GM23338 (cell line): Measurements from ENCODE around the gene SGK1. TPM values are rescaled to one million over a fixed set of nuclear protein-coding genes. Genes with fewer than 3 reads are reported as not detected.

Experiments
- ATAC-seq: fragments of 200-7000 bp; cut with Tn5 transposase; 3 replicates; pipeline ENCODE4 v1.9.1; 2020
- DNase-seq: peaks from one replicate; pipeline ENCODE4 v3.0.0-alpha.2; 2015; ENCODE audit warnings: low spot score
- H2AFZ ChIP-seq: fragments of 200-600 bp; sonication (generic); 2 replicates; pipeline ENCODE4 v1.8.0; 2016; ENCODE audit warnings: antibody characterized with exemption, mild to moderate bottlenecking, moderate library complexity
- H3F3A ChIP-seq: fragments of 200-600 bp; sonication (generic); replicated peaks from 2 replicates; pipeline ENCODE4 v1.8.0; 2017; ENCODE audit warnings: antibody characterized with exemption, mixed run types, low read depth
- H3K27ac ChIP-seq: fragments of 200-600 bp; sonication (generic); 2 replicates; pipeline ENCODE4 v1.6.1; 2016; ENCODE audit warnings: low read depth
- H3K27me3 ChIP-seq: fragments of 200-600 bp; sonication (generic); 2 replicates; pipeline ENCODE4 v1.8.0; 2016; ENCODE audit warnings: mild to moderate bottlenecking, mixed run types, moderate library complexity; ENCODE audit not compliant: insufficient read depth
- H3K36me3 ChIP-seq: fragments of 200-600 bp; sonication (generic); 2 replicates; pipeline ENCODE4 v1.8.0; 2016; ENCODE audit warnings: mild to moderate bottlenecking; ENCODE audit not compliant: insufficient read depth
- H3K4me1 ChIP-seq: fragments of 200-600 bp; sonication (generic); 2 replicates; pipeline ENCODE4 v1.8.0; 2016; ENCODE audit warnings: mild to moderate bottlenecking, moderate library complexity; ENCODE audit not compliant: insufficient read depth
- H3K4me2 ChIP-seq: fragments of 200-600 bp; sonication (generic); 2 replicates; pipeline ENCODE4 v1.7.1; 2017; ENCODE audit warnings: mixed run types
- H3K4me3 ChIP-seq: fragments of 200-600 bp; sonication (generic); 2 replicates; pipeline ENCODE4 v1.6.1; 2016; ENCODE audit warnings: mixed run types
- H3K79me2 ChIP-seq: fragments of 200-600 bp; sonication (generic); replicated peaks from 2 replicates; pipeline ENCODE4 v1.8.0; 2017; ENCODE audit warnings: mild to moderate bottlenecking; ENCODE audit not compliant: insufficient read depth
- H3K9me2 ChIP-seq: fragments of 200-600 bp; sonication (generic); 2 replicates; pipeline ENCODE4 v1.8.0; 2017; ENCODE audit not compliant: insufficient read depth
- H4K20me1 ChIP-seq: fragments of 200-600 bp; sonication (generic); replicated peaks from 2 replicates; pipeline ENCODE4 v1.8.0; 2017; ENCODE audit warnings: mild to moderate bottlenecking; ENCODE audit not compliant: insufficient read depth
- H3K27ac Mint-ChIP-seq: 2 replicates; pipeline ENCODE4 v1.8.0; 2020; ENCODE audit warnings: inconsistent platforms, mild to moderate bottlenecking, moderate library complexity, mixed read lengths
- H3K27me3 Mint-ChIP-seq: 3 replicates; pipeline ENCODE4 v1.8.0; 2022; ENCODE audit warnings: low read depth, mild to moderate bottlenecking, moderate library complexity, mixed read lengths, inconsistent platforms; ENCODE audit not compliant: insufficient read depth, poor library complexity
- H3K36me3 Mint-ChIP-seq: 3 replicates; pipeline ENCODE4 v1.8.0; 2021; ENCODE audit warnings: low read depth, mild to moderate bottlenecking, inconsistent platforms, moderate library complexity, mixed read lengths
- H3K4me1 Mint-ChIP-seq: 3 replicates; pipeline ENCODE4 v1.8.0; 2020; ENCODE audit warnings: mild to moderate bottlenecking, inconsistent platforms, mixed read lengths
- H3K4me3 Mint-ChIP-seq: 3 replicates; pipeline ENCODE4 v1.8.0; 2021; ENCODE audit warnings: moderate library complexity, mild to moderate bottlenecking, inconsistent platforms, mixed read lengths
- H3K9me3 Mint-ChIP-seq: 3 replicates; pipeline ENCODE4 v1.8.0; 2020; ENCODE audit warnings: moderate library complexity, mild to moderate bottlenecking, inconsistent platforms, mixed read lengths
- CREB1 ChIP-seq: fragments of 250-450 bp; sonication (Bioruptor Pico); IDR thresholded peaks from 2 replicates; pipeline ENCODE4 v1.5.0; 2020; ENCODE audit warnings: low read depth, mild to moderate bottlenecking, moderate library complexity
- CTCF ChIP-seq, 2 experiments: fragments of 200-600 bp in 1 of 2; sonication (generic) in 1 of 2; conservative IDR thresholded peaks; 2 replicates each; pipeline versions ENCODE4 v1.5.1 to v1.6.1; 2016 to 2017; ENCODE audit warnings: antibody characterized with exemption in 2 of 2, low read depth in 2 of 2, mild to moderate bottlenecking in 2 of 2, moderate library complexity in 1 of 2
- ETS1 ChIP-seq: IDR thresholded peaks from 2 replicates; pipeline ENCODE4 v1.6.1; 2016; ENCODE audit warnings: antibody characterized with exemption
- EZH2 ChIP-seq: fragments of 200-600 bp; sonication (generic); IDR thresholded peaks from one replicate; pipeline ENCODE4 v1.8.0; 2017; ENCODE audit warnings: antibody characterized with exemption, mild to moderate bottlenecking, low read depth; ENCODE audit not compliant: unreplicated experiment
- EZH2phosphoT487 ChIP-seq: fragments of 200-600 bp; sonication (generic); IDR thresholded peaks from one replicate; pipeline ENCODE4 v1.8.1; 2018; ENCODE audit warnings: antibody characterized with exemption; ENCODE audit not compliant: unreplicated experiment
- JUNB ChIP-seq: IDR thresholded peaks from one replicate; pipeline ENCODE4 v1.6.1; 2016; ENCODE audit warnings: antibody characterized with exemption; ENCODE audit not compliant: unreplicated experiment
- NANOG ChIP-seq: IDR thresholded peaks from 2 replicates; pipeline ENCODE4 v1.6.1; 2016; ENCODE audit warnings: antibody characterized with exemption, borderline replicate concordance
- POLR2AphosphoS5 ChIP-seq: IDR thresholded peaks from 2 replicates; pipeline ENCODE4 v1.6.1; 2016; ENCODE audit warnings: antibody characterized with exemption, low read depth
- REST ChIP-seq: IDR thresholded peaks from one replicate; pipeline ENCODE4 v1.6.1; 2018; ENCODE audit warnings: antibody characterized with exemption; ENCODE audit not compliant: unreplicated experiment
- STAT1 ChIP-seq: IDR thresholded peaks from one replicate; pipeline ENCODE4 v1.6.1; 2016; ENCODE audit warnings: antibody characterized with exemption; ENCODE audit not compliant: unreplicated experiment
- ZNF114 ChIP-seq: fragments of 250-450 bp; sonication (Bioruptor Pico); IDR thresholded peaks from 2 replicates; pipeline ENCODE4 v1.5.0; 2020; ENCODE audit warnings: mild to moderate bottlenecking, moderate library complexity
- ZNF331 ChIP-seq: fragments of 250-450 bp; sonication (Bioruptor Pico); IDR thresholded peaks from 2 replicates; pipeline ENCODE4 v1.5.0; 2020; ENCODE audit warnings: low read depth, mild to moderate bottlenecking, moderate library complexity
- ZNF462 ChIP-seq: fragments of 250-450 bp; sonication (Bioruptor Pico); IDR thresholded peaks from 2 replicates; pipeline ENCODE4 v1.5.0; 2020; ENCODE audit warnings: mild to moderate bottlenecking, moderate library complexity
- polyA plus RNA-seq: library from polyadenylated mRNA; unstranded; fragments of >200 nt; fragmentation: Nextera tagmentation; extraction: Ambion mirVana; gene quantifications from 2 replicates; pipeline ENCODE4 v1.2.1, GENCODE V29; 2016
- total RNA-seq: library from RNA; depleted of rRNA; stranded (reverse); fragments of >200 nt; shearing (Covaris generic); gene quantifications from 2 replicates; pipeline ENCODE4 v1.2.3, GENCODE V29; 2014

SGK1 gene
- total and polyA plus RNA-seq, 2 experiments from 2014 or later = 16.3 to 37.2 TPM

- Mint-ChIP-seq H3K4me1 (peaks cover 3% of the 10 kb centered on the region; the same call in 2 of the 3 replicates), H3K36me3 (peaks cover 40% of the 10 kb centered on the region; the same call in 2 of the 3 replicates), H3K27me3 (no peaks in the 10 kb centered on the region), H3K27ac (no peak overlapping the region), H3K9me3 (no peaks in the 10 kb centered on the region; the same call in 2 of the 3 replicates), H3K4me3 (no peak overlapping the region)
- H3K36me3 ChIP-seq = peaks cover 21% of the 10 kb centered on the region
- no peak overlapping the region for H3K4me3 ChIP-seq
- no peaks in the 10 kb centered on the region for H3K27me3 ChIP-seq
- DNase-seq (no peak), ATAC-seq (no peak)
- H3F3A ChIP-seq = no peaks in the 10 kb centered on the region
- H4K20me1 ChIP-seq = no peaks in the 10 kb centered on the region; the same call in 1 of the 2 replicates
- TF ChIP-seq POLR2AphosphoS5 (no peak), NANOG (no peak), REST (no peak), ZNF114 (CRISPR knock-in tag) (no peak), JUNB (no peak), EZH2phosphoT487 (no peak), ZNF462 (no peak), ETS1 (no peak), CREB1 (CRISPR knock-in tag) (no peak), EZH2 (no peak), STAT1 (no peak), CTCF (conservative IDR thresholded peaks at IDR 0.05; ENCODE audit: low read depth in 2 of 2) (no peak), ZNF331 (no peak)
- peaks cover 16% of the 10 kb centered on the region for H3K4me1 ChIP-seq
- no peaks in the 10 kb centered on the region for H3K9me2 ChIP-seq
- no peak overlapping the region for H3K4me2 ChIP-seq
- no peaks in the 10 kb centered on the region for H3K79me2 ChIP-seq
- H2AFZ ChIP-seq = no peak overlapping the region
- H3K27ac ChIP-seq = no peak overlapping the region
Measured at GRCh38 chr6:134166511-134167261, 151.2 kb downstream of the SGK1 start.
